ENCODE data around the gene FBXL7.

DNA sequence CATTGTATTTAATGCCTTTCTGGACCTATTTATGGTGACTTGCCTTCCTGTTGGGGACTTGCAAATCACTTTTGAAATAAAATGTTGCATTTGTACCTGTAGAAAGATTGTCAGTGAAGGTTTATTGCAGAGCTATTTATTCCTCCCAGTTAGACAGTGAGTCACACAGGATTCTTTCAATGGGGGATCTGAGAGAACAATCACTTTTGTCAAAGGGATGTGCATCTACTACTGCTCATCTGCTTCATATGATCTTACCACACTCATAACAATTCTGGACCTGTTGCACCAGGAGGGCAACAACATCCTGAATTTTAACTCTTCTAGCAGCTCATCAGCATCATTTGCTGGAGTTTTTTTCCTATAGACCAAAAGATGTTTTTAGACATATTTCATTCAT lies 66.8 kb downstream of the FBXL7 start:
- TF ChIP-seq EZH2 (IDR thresholded peaks at IDR 0.05; ENCODE audit: insufficient read depth, poor library complexity, severe bottlenecking) (no peak), EZH2phosphoT487 (IDR thresholded peaks at IDR 0.05; ENCODE audit: insufficient read depth, low read depth) (no peak)

Measured in GM23248 (cell line).